RPMI8226 (cell line): Measurements from ENCODE around the gene SLC39A12.
A peak's percentile ranks its signal among the peaks of the same experiment; 100 is the strongest.
"Not testable (repeated sequence)": the region's sequence is repeated elsewhere in the genome, so short reads cannot be mapped to it uniquely, and the experiment has no call there.

ENCODE experiments used
- DNase-seq: peaks from one replicate; pipeline ENCODE4 v3.0.0-alpha.2; 2015

Gene SLC39A12

GRCh38 chr10:17951868-17952371 is at the start of gene SLC39A12:
SLC39A12 (plus strand) TSS chr10:17951918; CDS start chr10:17953277, 1,359 bp downstream.
- no peak for DNase-seq

GRCh38 chr10:17904564-17904963 is 47.2 kb upstream of the SLC39A12 start:
- DNase-seq: no peak

- no peak for DNase-seq
These were observed 46.2 kb upstream of the SLC39A12 start for GRCh38 chr10:17905491-17905890.

GRCh38 chr10:17906002-17906401 is 45.7 kb upstream of the SLC39A12 start:
- DNase-seq: no peak

- no peak for DNase-seq
These were observed 44.1 kb upstream of the SLC39A12 start for GRCh38 chr10:17907641-17908040.

GRCh38 chr10:17910125-17910789 is 41.5 kb upstream of the SLC39A12 start:
- DNase-seq: peak; percentile 46

- no peak for DNase-seq
These were observed 39.0 kb upstream of the SLC39A12 start for GRCh38 chr10:17912754-17913153.

GRCh38 chr10:17913604-17914003 is 38.1 kb upstream of the SLC39A12 start:
- no peak for DNase-seq

GRCh38 chr10:17914169-17915045 is 37.3 kb upstream of the SLC39A12 start:
- no peak for DNase-seq

GRCh38 chr10:17915181-17915580 is 36.5 kb upstream of the SLC39A12 start:
- no peak for DNase-seq

- no peak for DNase-seq
These were observed 33.4 kb upstream of the SLC39A12 start for GRCh38 chr10:17918187-17918903.

- no peak for DNase-seq
These were observed 30.3 kb upstream of the SLC39A12 start for GRCh38 chr10:17921378-17921777.

GRCh38 chr10:17923728-17924127 is 28.0 kb upstream of the SLC39A12 start:
- DNase-seq: no peak

- no peak for DNase-seq
These were observed 8.5 kb upstream of the SLC39A12 start for GRCh38 chr10:17943033-17943745.

GRCh38 chr10:17950269-17950668 is 1.4 kb upstream of the SLC39A12 start:
- DNase-seq: not testable (repeated sequence)

- no peak for DNase-seq
These were observed 992 bp upstream of the SLC39A12 start for GRCh38 chr10:17950726-17951125.

- DNase-seq: not testable (repeated sequence)
These were observed 2.7 kb downstream of the SLC39A12 start for GRCh38 chr10:17954372-17954771.

GRCh38 chr10:17954861-17955260 is 3.1 kb downstream of the SLC39A12 start:
- DNase-seq: no peak

GRCh38 chr10:17958049-17958448 is 6.3 kb downstream of the SLC39A12 start:
- DNase-seq: no peak

- DNase-seq: no peak
These were observed 8.2 kb downstream of the SLC39A12 start for GRCh38 chr10:17959870-17960269.

GRCh38 chr10:17961551-17962422 is 10.1 kb downstream of the SLC39A12 start:
- DNase-seq: no peak

- DNase-seq: no peak
These were observed 11.7 kb downstream of the SLC39A12 start for GRCh38 chr10:17963431-17963830.
